Dedifferentiated amniotic fluid mesenchymal stem cell (primary cell): Measurements from ENCODE around the gene PLXNB3.
"Not testable (repeated sequence)": the region's sequence is repeated elsewhere in the genome, so short reads cannot be mapped to it uniquely, and the experiment has no call there.

Source experiments
- DNase-seq: peaks from one replicate; pipeline ENCODE4 v3.0.0-alpha.2; 2016; ENCODE audit errors: extremely low spot score

The PLXNB3 gene

DNA sequence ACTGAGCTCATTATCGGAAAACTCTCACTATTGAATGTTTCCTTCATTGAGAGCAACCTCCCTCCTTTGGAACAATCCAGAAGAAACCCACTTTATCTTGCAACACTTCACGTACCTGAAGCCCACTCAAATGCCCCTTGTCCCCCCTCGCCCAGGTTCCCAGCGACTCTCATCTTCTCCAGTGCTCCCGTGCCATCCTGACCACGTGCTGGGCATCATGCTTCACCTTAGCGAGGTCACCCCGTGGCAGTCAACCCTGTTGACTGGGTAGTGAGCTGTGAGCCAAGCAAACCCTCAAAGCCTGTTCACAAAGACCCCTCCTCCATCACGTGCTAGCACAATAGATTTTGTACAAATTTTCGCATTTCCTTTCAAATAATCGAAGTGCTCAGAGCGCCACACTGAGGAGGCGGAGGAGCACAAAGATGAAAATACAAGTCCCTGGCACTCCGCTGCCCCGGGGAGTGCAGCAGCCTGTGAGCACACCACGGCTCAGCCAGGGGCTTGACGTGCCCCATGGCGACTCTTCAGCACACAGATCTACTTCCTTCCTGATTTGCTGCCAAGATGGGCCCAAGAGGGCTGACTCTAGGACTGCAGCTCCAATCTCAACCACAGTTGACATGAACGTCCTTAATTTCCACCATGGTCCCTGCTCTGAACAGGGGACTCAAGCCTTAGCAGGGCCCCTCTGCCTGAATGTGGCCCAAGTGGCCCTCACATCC is 50.7 kb downstream of the PLXNB3 start:
- no peak for DNase-seq

- no peak for DNase-seq
Observed at GRCh38 chrX:153816831-153817690, 53.0 kb downstream of the PLXNB3 start.

- DNase-seq, result not testable (repeated sequence)
Observed at GRCh38 chrX:153818064-153818463, 54.0 kb downstream of the PLXNB3 start.

- no peak for DNase-seq
Observed at GRCh38 chrX:153818571-153819383, 54.7 kb downstream of the PLXNB3 start.

DNA sequence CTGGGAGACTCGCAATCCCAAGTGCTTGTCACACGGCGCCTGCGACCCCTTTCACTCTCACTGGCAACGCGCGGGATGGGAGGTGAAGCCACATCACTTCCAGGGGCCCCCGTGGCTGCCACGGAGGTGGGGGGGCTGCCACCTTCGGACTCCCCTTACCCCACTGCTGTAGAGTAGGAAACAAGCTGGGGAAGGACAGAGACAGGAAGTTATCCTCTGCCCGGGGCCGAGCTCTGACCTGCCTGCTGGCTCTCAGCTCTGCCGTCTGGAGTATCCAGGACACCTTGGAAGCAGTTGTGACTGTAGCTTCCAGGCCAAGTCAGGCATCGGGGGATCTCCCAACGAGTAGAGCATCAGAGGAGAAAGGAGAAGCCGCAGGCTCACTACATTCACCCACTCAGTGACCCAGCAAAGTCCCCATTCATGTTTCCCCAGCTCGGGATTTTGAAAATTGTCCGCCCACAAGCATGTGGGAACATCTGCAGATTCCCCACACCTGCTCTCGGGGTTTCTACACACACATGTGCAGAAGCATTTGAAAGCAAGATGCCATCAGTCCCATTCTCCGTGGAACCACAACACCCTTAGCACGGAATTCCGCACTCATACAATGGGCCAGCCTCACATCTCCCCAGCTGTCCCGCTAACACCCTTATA is 55.5 kb downstream of the PLXNB3 start:
- DNase-seq, result no peak

DNA sequence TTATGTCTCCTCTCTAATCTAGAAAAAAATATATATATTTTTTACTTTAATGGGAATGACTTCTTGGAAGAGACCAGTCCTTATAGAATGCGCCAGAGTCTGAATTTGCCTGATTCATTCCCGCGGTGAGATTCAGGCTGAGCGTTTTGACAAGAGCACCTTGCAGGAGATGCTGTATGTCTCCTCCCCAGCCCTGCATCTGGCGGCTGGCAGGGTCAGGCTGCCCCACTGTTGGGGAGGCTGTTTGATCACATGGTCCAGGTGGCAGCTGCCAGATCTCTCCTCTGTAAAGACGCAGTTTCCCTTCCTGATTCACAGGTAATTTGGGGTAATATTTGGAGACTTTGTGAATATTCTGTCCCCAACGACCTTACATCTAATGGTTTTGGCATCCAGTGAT is 56.6 kb downstream of the PLXNB3 start:
- DNase-seq, result no peak

GRCh38 chrX:153821066-153821465 is 57.0 kb downstream of the PLXNB3 start:
- DNase-seq, result no peak

DNA sequence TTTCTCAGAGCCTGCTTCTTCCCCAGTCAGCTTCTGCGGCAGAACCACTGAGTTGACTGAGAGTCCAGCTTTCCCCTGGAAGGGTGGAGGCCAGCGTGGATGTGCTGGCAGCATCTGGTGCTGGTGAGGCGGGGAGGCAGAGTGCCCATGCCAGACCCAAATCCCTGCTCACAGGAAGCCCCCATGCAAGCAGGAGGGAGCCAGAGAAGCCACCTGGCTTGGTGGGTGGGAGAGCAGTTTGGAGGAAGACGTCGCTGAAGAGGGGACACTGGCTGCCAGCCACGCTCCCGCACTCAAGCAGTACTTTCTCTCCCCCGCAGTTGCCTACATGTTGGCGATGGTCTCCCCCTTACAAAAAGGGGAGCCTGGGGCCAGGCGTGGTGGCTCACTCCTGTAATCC is 60.3 kb downstream of the PLXNB3 start:
- DNase-seq, result no peak

DNA sequence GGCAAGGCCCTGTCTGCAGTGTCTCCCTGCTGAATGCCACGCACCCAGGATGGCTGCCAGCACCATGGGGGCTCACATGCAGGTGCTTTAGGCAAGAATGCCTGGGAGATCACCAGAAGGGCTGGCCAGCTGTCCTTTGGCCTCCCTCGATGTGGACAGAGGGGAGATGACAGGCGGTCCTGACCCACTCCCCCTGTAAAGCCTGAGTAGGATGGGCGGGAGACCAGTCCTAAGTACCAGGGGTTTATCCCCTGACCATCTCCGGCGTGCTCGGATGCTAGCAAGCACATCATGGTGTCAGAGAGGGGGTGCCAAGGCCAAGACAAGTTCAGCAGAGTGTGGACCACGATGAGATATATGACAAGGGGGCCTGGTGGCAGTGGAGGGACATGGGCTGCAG is 61.0 kb downstream of the PLXNB3 start:
- DNase-seq, result no peak
